Neuronal stem cell (in vitro differentiated cells): ENCODE data around the gene CEP57.

Source experiments
- DNase-seq: peaks from one replicate; pipeline ENCODE4 v3.0.0-alpha.2; 2013; ENCODE audit warnings: low spot score
- H2AFZ ChIP-seq: one replicate; pipeline ENCODE4 v1.6.1; 2013; ENCODE audit warnings: mild to moderate bottlenecking, low read length, inconsistent platforms
- H2AK5ac ChIP-seq: 2 replicates; pipeline ENCODE4 v1.6.1; 2013; ENCODE audit warnings: low read depth, mild to moderate bottlenecking, inconsistent platforms, low read length, moderate library complexity, mixed read lengths
- H2BK120ac ChIP-seq: 2 replicates; pipeline ENCODE4 v1.6.1; 2013; ENCODE audit warnings: low read depth, mild to moderate bottlenecking, inconsistent platforms, low read length, moderate library complexity, mixed read lengths
- H2BK12ac ChIP-seq: one replicate; pipeline ENCODE4 v1.6.1; 2013; ENCODE audit warnings: low read length, inconsistent platforms
- H2BK15ac ChIP-seq: 2 replicates; pipeline ENCODE4 v1.6.1; 2013; ENCODE audit warnings: mild to moderate bottlenecking, low read length, inconsistent platforms, mixed read lengths
- H2BK5ac ChIP-seq: one replicate; pipeline ENCODE4 v1.6.1; 2013; ENCODE audit warnings: inconsistent platforms, mild to moderate bottlenecking, low read length, moderate library complexity
- H3K14ac ChIP-seq: one replicate; pipeline ENCODE4 v1.6.1; 2013; ENCODE audit warnings: low read length, inconsistent platforms
- H3K18ac ChIP-seq: 2 replicates; pipeline ENCODE4 v1.6.1; 2013; ENCODE audit warnings: low read length, inconsistent platforms
- H3K23ac ChIP-seq: 2 replicates; pipeline ENCODE4 v1.6.1; 2013; ENCODE audit warnings: low read depth, mild to moderate bottlenecking, mixed read lengths, low read length, inconsistent platforms; ENCODE audit not compliant: poor library complexity
- H3K27ac ChIP-seq: replicated peaks from 3 replicates; pipeline ENCODE4 v1.5.1; 2013; ENCODE audit warnings: low read length, inconsistent platforms
- H3K27me3 ChIP-seq, 3 experiments: 2 replicates each; pipeline ENCODE4 v1.6.1; 2013; ENCODE audit warnings: low read length in 3 of 3, mild to moderate bottlenecking in 2 of 3, inconsistent platforms in 1 of 3, low read depth in 1 of 3, mixed read lengths in 1 of 3, moderate library complexity in 1 of 3; ENCODE audit not compliant: control insufficient read depth in 3 of 3, insufficient read depth in 3 of 3
- H3K36me3 ChIP-seq, 2 donors: replicated peaks in 1 of 2; 2 replicates each; pipeline ENCODE4 v1.6.1; 2013; ENCODE audit warnings: low read length in 2 of 2; ENCODE audit not compliant: control insufficient read depth in 2 of 2, insufficient read depth in 2 of 2
- H3K4ac ChIP-seq: 2 replicates; pipeline ENCODE4 v1.6.1; 2013; ENCODE audit warnings: inconsistent platforms, mild to moderate bottlenecking, low read length, moderate library complexity
- H3K4me1 ChIP-seq, 2 donors: 1 replicate in 1 of 2; 2 replicates in 1 of 2; pipeline ENCODE4 v1.6.1; 2013; ENCODE audit warnings: low read length in 2 of 2, low read depth in 1 of 2; ENCODE audit not compliant: control insufficient read depth in 2 of 2, insufficient read depth in 1 of 2
- H3K4me2 ChIP-seq: one replicate; pipeline ENCODE4 v1.6.1; 2013; ENCODE audit warnings: mild to moderate bottlenecking, low read length, inconsistent platforms; ENCODE audit not compliant: insufficient read depth, poor library complexity, severe bottlenecking
- H3K4me3 ChIP-seq, 2 donors: 2 replicates each; pipeline ENCODE4 v1.5.1; 2013; ENCODE audit warnings: low read length in 2 of 2, mild to moderate bottlenecking in 2 of 2, inconsistent platforms in 1 of 2, moderate library complexity in 1 of 2
- H3K79me1 ChIP-seq: one replicate; pipeline ENCODE4 v1.6.1; 2013; ENCODE audit warnings: low read depth, mild to moderate bottlenecking, inconsistent platforms, low read length, moderate library complexity
- H3K9ac ChIP-seq: one replicate; pipeline ENCODE4 v1.6.1; 2013; ENCODE audit warnings: mild to moderate bottlenecking, low read depth, low read length, inconsistent platforms; ENCODE audit not compliant: poor library complexity
- H3K9me3 ChIP-seq, 2 donors: replicated peaks in 1 of 2; 2 replicates each; pipeline versions ENCODE3 to v1.6.1; 2013; ENCODE audit warnings: low read length in 2 of 2, mild to moderate bottlenecking in 2 of 2, inconsistent platforms in 1 of 2, low read depth in 1 of 2, mixed read lengths in 1 of 2, moderate library complexity in 1 of 2; ENCODE audit not compliant: control insufficient read depth in 2 of 2, insufficient read depth in 1 of 2
- H4K8ac ChIP-seq: one replicate; pipeline ENCODE4 v1.6.1; 2013; ENCODE audit warnings: low read depth, mild to moderate bottlenecking, inconsistent platforms, low read length, moderate library complexity
- H4K91ac ChIP-seq: one replicate; pipeline ENCODE4 v1.6.1; 2013; ENCODE audit warnings: low read length, low read depth, mild to moderate bottlenecking, inconsistent platforms; ENCODE audit not compliant: poor library complexity
- WGBS, 2 donors: extraction: QIAGEN DNeasy Blood & Tissue Kit; methylation state at CpG; one replicate each; pipeline ENCODE4 v1.1.7; 2013; ENCODE audit warnings: missing lambda C conversion rate in 2 of 2, mixed read lengths in 1 of 2; ENCODE audit not compliant: insufficient read length in 2 of 2, insufficient replicate concordance in 1 of 2; ENCODE audit errors: extremely low coverage in 2 of 2; 5-methylcytosine and 5-hydroxymethylcytosine counted together

CEP57 gene

DNA sequence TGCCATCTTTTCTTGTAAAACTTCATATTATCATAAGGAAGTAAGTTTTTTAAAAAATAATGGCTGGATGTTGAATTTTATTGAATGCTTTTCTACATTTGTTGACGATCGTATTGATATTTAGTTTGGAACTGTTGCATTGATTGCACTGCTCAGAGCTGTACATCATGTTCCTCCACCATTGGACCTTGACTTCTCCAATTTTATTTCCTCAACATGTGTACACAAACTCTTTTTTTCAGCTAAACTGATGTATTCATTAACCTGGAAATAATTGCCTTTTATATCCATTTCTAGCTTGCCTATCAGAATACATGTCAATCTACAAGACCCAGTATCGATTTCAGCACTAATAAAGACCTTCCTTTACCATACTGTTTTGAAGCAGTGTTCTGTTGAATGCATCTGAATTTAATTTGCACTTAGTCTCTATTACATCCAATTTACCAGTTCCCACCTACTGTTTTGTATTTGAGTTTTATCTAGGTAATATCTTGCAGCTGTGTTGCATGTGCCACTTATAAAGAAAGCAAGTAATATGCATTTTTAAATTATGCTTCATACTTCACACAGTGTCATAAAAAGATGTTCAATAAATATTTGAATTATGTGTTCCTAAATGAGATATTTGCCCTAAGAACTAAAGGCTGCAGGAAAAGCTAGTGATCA lies 5.5 kb downstream of the CEP57 start:
- Histone ChIP-seq H3K4ac (no peak overlapping the region), H2AK5ac (no peak overlapping the region), H4K91ac (no peak overlapping the region), H3K9ac (no peak overlapping the region), H3K36me3 (peaks cover 0 to 74% of the 10 kb centered on the region in 2 donors), H2BK15ac (no peak overlapping the region), H3K4me3 (no peak overlapping the region), H3K27ac (no peak overlapping the region), H3K9me3 (no peaks in the 10 kb centered on the region), H3K27me3 (no peaks in the 10 kb centered on the region), H3K79me1 (peaks cover under 1% of the 10 kb centered on the region), H2BK120ac (no peak overlapping the region), H2AFZ (no peak overlapping the region), H3K4me1 (peaks cover 0 to 7% of the 10 kb centered on the region in 2 donors), H3K18ac (no peak overlapping the region), H2BK5ac (no peak overlapping the region), H3K4me2 (no peak overlapping the region), H2BK12ac (no peak overlapping the region), H3K23ac (no peak overlapping the region), H3K14ac (no peak overlapping the region), H4K8ac (no peak overlapping the region)
- DNase-seq: no peak
- WGBS, 2 donors: no CpG with 5 or more reads among the region's 3 CpGs

DNA sequence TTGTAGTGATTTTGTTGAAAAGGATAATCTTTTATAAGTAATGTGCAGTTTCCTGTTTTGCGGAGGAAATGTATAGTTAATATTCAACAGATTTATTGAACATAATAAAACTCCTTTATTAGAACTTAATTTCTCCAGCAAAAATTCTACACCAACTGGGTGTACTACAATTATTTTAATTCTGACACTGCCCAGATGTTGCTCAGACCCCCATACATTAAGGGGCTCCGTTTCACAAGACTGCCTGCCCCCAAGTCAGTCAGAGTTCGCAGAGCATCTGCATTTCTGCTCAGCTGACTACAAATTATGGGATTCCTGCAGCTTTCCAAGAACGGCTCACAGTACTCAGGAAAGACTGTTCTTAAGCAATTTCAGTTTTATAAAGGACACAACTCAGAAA lies 6.2 kb downstream of the CEP57 start:
- Histone ChIP-seq H3K9ac (no peak overlapping the region), H3K18ac (no peak overlapping the region), H4K91ac (no peak overlapping the region), H3K4ac (no peak overlapping the region), H2BK120ac (no peak overlapping the region), H2AK5ac (no peak overlapping the region), H2BK12ac (no peak overlapping the region), H2BK15ac (no peak overlapping the region), H3K9me3 (no peaks in the 10 kb centered on the region), H3K4me1 (peaks cover 0 to 4% of the 10 kb centered on the region in 2 donors), H3K23ac (no peak overlapping the region), H3K36me3 (peaks cover 0 to 82% of the 10 kb centered on the region in 2 donors), H3K79me1 (no peaks in the 10 kb centered on the region), H2BK5ac (no peak overlapping the region), H3K4me2 (no peak overlapping the region), H3K27ac (no peak overlapping the region), H3K27me3 (no peaks in the 10 kb centered on the region), H2AFZ (no peak overlapping the region), H4K8ac (no peak overlapping the region), H3K4me3 (no peak overlapping the region), H3K14ac (no peak overlapping the region)
- WGBS, 2 donors: no CpG with 5 or more reads among the region's 4 CpGs
- DNase-seq: no peak

DNA sequence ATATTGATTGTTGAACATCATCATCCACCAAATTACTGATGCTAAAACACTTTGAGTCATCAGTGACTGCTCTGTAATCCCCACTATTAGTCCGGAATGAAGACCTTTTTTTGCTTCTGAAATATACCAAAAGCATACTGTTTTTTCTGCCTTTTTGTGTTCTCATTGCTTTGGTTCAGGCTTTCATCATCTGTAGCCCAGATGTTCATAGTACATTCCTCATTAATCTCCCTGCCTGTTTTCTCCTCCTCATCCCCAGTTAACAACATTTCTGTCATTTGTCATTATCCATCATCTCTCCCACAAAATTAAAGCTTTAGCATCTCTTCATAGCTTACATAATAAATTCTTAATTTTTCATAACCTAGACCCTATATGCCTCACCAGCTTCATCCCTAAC lies 9.2 kb downstream of the CEP57 start:
- no peak for DNase-seq
- no peak overlapping the region for H3K14ac ChIP-seq
- no peaks in the 10 kb centered on the region for H3K27me3 ChIP-seq
- no peaks in the 10 kb centered on the region for H3K4me1 ChIP-seq
- no peak overlapping the region for H2BK5ac ChIP-seq
- H3K9me3 ChIP-seq: peaks cover 0 to 7% of the 10 kb centered on the region in 2 donors
- no CpG with 5 or more reads among the region's 1 CpG for WGBS, 2 donors
- no peak overlapping the region for H4K91ac ChIP-seq
- H3K4me2 ChIP-seq: no peak overlapping the region
- H2AFZ ChIP-seq: no peak overlapping the region
- no peaks in the 10 kb centered on the region for H3K79me1 ChIP-seq
- no peak overlapping the region for H2BK15ac ChIP-seq
- no peak overlapping the region for H3K18ac ChIP-seq
- no peak overlapping the region for H3K4me3 ChIP-seq
- H2BK12ac ChIP-seq: no peak overlapping the region
- no peak overlapping the region for H4K8ac ChIP-seq
- no peak overlapping the region for H3K4ac ChIP-seq
- H3K27ac ChIP-seq: no peak overlapping the region
- no peak overlapping the region for H2AK5ac ChIP-seq
- H3K23ac ChIP-seq: no peak overlapping the region
- no peak overlapping the region for H2BK120ac ChIP-seq
- H3K9ac ChIP-seq: no peak overlapping the region
- peaks cover 8 to 88% of the 10 kb centered on the region in 2 donors for H3K36me3 ChIP-seq

DNA sequence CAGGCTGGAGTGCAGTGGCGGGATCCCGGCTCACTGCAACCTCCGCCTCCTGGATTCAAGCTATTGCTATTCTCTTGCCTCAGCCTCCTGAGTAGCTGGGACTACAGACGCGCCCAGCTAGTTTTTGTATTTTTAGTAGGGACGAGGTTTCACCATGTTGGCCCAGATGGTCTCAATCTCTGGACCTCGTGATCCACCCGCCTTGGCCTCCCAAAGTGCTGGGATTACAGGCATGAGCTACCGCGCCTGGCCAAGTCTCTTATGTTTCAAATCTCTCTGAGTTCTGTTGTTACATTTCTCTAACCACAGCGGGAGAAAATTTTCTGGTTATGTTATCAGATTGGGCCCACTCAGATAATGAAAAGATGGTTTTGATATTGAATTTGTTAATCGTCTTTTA lies 10.1 kb downstream of the CEP57 start:
- H3K79me1 ChIP-seq: no peaks in the 10 kb centered on the region
- H2BK12ac ChIP-seq: no peak overlapping the region
- no peak overlapping the region for H4K8ac ChIP-seq
- H3K27ac ChIP-seq: no peak overlapping the region
- peaks cover 8 to 90% of the 10 kb centered on the region in 2 donors for H3K36me3 ChIP-seq
- no peak for DNase-seq
- no peak overlapping the region for H3K4me3 ChIP-seq
- H3K4me1 ChIP-seq: no peaks in the 10 kb centered on the region
- H3K9ac ChIP-seq: no peak overlapping the region
- no peak overlapping the region for H2BK120ac ChIP-seq
- no peak overlapping the region for H2BK5ac ChIP-seq
- H3K18ac ChIP-seq: no peak overlapping the region
- no peak overlapping the region for H2BK15ac ChIP-seq
- no peak overlapping the region for H3K4ac ChIP-seq
- H3K27me3 ChIP-seq: no peaks in the 10 kb centered on the region
- H2AFZ ChIP-seq: no peak overlapping the region
- H4K91ac ChIP-seq: no peak overlapping the region
- WGBS, 2 donors: no CpG with 5 or more reads among the region's 12 CpGs
- H3K4me2 ChIP-seq: no peak overlapping the region
- peaks cover 0 to 12% of the 10 kb centered on the region in 2 donors for H3K9me3 ChIP-seq
- H2AK5ac ChIP-seq: no peak overlapping the region
- no peak overlapping the region for H3K23ac ChIP-seq
- no peak overlapping the region for H3K14ac ChIP-seq
